Testis (tissue), 2 donors: ENCODE measurements around the gene ESRRB.

Experiments
- CTCF ChIP-seq, 3 experiments: fragments of 450-650 bp in 2 of 3; fragments of 200-600 bp in 1 of 3; sonication (generic) in 1 of 3; IDR thresholded peaks; one replicate each; pipeline ENCODE4 v1.5.1; 2016 to 2019; ENCODE audit warnings: antibody characterized with exemption in 3 of 3, mild to moderate bottlenecking in 2 of 3, moderate library complexity in 1 of 3
- POLR2A ChIP-seq: fragments of 450-650 bp; IDR thresholded peaks from one replicate; pipeline ENCODE4 v1.6.1; 2017; ENCODE audit warnings: antibody characterized with exemption, mild to moderate bottlenecking, moderate library complexity

- TF ChIP-seq CTCF (IDR thresholded peaks at IDR 0.05) = no peak
- TF ChIP-seq POLR2A = no peak
Observed at GRCh38 chr14:76389841-76390240, 13.9 kb downstream of the ESRRB start.
